AG20443 (cell line): Measurements from ENCODE around the gene UBA6.
"Not testable (repeated sequence)": the region's sequence is repeated elsewhere in the genome, so short reads cannot be mapped to it uniquely, and the experiment has no call there.

Experiments
- DNase-seq: peaks from one replicate; pipeline ENCODE4 v3.0.0; 2012; ENCODE audit warnings: low spot score, mixed read lengths

UBA6 gene

GRCh38 chr4:67660418-67660817 is 40.5 kb downstream of the UBA6 start:
- no peak for DNase-seq

GRCh38 chr4:67659065-67659464 is 41.9 kb downstream of the UBA6 start:
- no peak for DNase-seq

- no peak for DNase-seq
Measured at GRCh38 chr4:67658302-67658701, 42.7 kb downstream of the UBA6 start.

GRCh38 chr4:67651536-67651935 is 49.4 kb downstream of the UBA6 start:
- DNase-seq: no peak

GRCh38 chr4:67638136-67638535 is 62.8 kb downstream of the UBA6 start:
- DNase-seq: no peak

GRCh38 chr4:67636978-67637377 is 64.0 kb downstream of the UBA6 start:
- not testable (repeated sequence) for DNase-seq

GRCh38 chr4:67635331-67635730 is 65.6 kb downstream of the UBA6 start:
- no peak for DNase-seq

GRCh38 chr4:67634741-67635140 is 66.2 kb downstream of the UBA6 start:
- no peak for DNase-seq

- no peak for DNase-seq
Measured at GRCh38 chr4:67632492-67632891, 68.5 kb downstream of the UBA6 start.

- DNase-seq: no peak
Measured at GRCh38 chr4:67624939-67625338, 76.0 kb downstream of the UBA6 start.

GRCh38 chr4:67616478-67616877 is 84.5 kb downstream of the UBA6 start:
- DNase-seq: no peak

GRCh38 chr4:67615119-67615518 is 85.8 kb downstream of the UBA6 start:
- no peak for DNase-seq

- DNase-seq: no peak
Measured at GRCh38 chr4:67614186-67614585, 86.8 kb downstream of the UBA6 start.

GRCh38 chr4:67608027-67608426 is 92.9 kb downstream of the UBA6 start:
- no peak for DNase-seq

- no peak for DNase-seq
Measured at GRCh38 chr4:67604749-67605148, 96.2 kb downstream of the UBA6 start.

- DNase-seq: no peak
Measured at GRCh38 chr4:67604029-67604381, 97.0 kb downstream of the UBA6 start.

GRCh38 chr4:67603310-67604028 is 97.5 kb downstream of the UBA6 start:
- DNase-seq: no peak

GRCh38 chr4:67593741-67594175 is 107.2 kb downstream of the UBA6 start:
- DNase-seq: peak; percentile 29

- no peak for DNase-seq
Measured at GRCh38 chr4:67587156-67587555, 113.8 kb downstream of the UBA6 start.

- no peak for DNase-seq
Measured at GRCh38 chr4:67584496-67584895, 116.5 kb downstream of the UBA6 start.

GRCh38 chr4:67581913-67582312 is 119.0 kb downstream of the UBA6 start:
- no peak for DNase-seq

GRCh38 chr4:67581208-67581857 is 119.6 kb downstream of the UBA6 start:
- no peak for DNase-seq

- no peak for DNase-seq
Measured at GRCh38 chr4:67580577-67580976, 120.4 kb downstream of the UBA6 start.

- no peak for DNase-seq
Measured at GRCh38 chr4:67576538-67576937, 124.4 kb downstream of the UBA6 start.
